Upper lobe of left lung (tissue), 4 donors: ENCODE results near the gene AHDC1.

Source experiments
- POLR2A ChIP-seq, 4 donors: fragments of 450-650 bp; IDR thresholded peaks; one replicate each; pipeline ENCODE4 v1.5.1; 2016 to 2017; ENCODE audit warnings: antibody characterized with exemption in 4 of 4, mild to moderate bottlenecking in 2 of 4
- POLR2AphosphoS5 ChIP-seq, 2 donors: sonication (generic); formaldehyde crosslinking; IDR thresholded peaks; one replicate each; pipeline ENCODE4 v1.5.1; 2017; ENCODE audit warnings: antibody characterized with exemption in 2 of 2
- TF ChIP-seq, protein P1 (sequence below), 6 experiments: fragments of 450-650 bp in 4 of 6; fragments of 200-600 bp in 2 of 6; sonication (generic) in 2 of 6; IDR thresholded peaks; one replicate each; pipeline ENCODE4 v1.5.1; 2016 to 2019; ENCODE audit warnings: antibody characterized with exemption in 6 of 6

DNA sequence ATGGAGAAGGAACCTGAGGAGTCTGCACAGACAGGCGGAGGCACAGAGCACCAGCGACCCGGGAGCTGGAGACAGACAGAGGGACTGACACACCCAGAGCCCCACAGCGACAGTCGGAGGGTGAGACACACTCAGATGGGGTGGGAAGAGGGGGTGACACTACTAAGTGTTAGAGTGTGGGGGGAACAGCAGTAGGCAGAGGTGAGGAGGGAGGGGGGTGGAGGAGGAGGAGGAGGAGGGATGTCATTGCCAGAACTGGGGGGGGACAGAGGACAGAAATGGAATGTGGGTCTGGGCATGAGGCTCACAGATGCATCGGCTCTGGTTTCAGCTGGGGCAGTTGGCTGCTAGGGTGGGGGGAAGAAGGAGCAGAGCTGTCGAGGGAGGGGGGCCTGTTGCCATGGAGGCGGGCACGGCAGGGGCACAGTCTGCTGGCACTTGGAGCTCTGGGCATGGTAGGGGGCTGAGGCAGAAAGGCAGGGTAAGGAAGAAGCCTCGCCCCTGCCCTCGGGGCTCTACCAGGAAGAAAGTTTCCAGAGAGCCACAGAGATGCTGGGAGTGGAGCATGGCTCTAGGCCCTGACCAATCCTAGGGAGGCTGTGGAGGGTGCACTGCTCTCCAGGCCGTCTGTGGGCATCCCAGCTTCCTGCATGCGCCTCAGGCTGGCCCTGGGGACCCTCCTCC lies 37.3 kb downstream of the AHDC1 start:
- no peak for TF ChIP-seq POLR2A (IDR thresholded peaks at IDR 0.05)
- TF ChIP-seq, protein P1, sequence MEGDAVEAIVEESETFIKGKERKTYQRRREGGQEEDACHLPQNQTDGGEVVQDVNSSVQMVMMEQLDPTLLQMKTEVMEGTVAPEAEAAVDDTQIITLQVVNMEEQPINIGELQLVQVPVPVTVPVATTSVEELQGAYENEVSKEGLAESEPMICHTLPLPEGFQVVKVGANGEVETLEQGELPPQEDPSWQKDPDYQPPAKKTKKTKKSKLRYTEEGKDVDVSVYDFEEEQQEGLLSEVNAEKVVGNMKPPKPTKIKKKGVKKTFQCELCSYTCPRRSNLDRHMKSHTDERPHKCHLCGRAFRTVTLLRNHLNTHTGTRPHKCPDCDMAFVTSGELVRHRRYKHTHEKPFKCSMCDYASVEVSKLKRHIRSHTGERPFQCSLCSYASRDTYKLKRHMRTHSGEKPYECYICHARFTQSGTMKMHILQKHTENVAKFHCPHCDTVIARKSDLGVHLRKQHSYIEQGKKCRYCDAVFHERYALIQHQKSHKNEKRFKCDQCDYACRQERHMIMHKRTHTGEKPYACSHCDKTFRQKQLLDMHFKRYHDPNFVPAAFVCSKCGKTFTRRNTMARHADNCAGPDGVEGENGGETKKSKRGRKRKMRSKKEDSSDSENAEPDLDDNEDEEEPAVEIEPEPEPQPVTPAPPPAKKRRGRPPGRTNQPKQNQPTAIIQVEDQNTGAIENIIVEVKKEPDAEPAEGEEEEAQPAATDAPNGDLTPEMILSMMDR (IDR thresholded peaks at IDR 0.05), result no peak
- TF ChIP-seq POLR2AphosphoS5 (IDR thresholded peaks at IDR 0.05), result no peak
